Hematopoietic multipotent progenitor cell treated with erythropoietin and hydrocortisone succinate and interleukin-3 and kit ligand, for 17 days (in vitro differentiated cells): Measurements from ENCODE around the gene TEX11.

Experiments
- DNase-seq: peaks from one replicate; pipeline ENCODE4 v3.0.0-alpha.2; 2015; ENCODE audit warnings: low spot score

The TEX11 gene

GRCh38 chrX:70496491-70496890 is 412.0 kb downstream of the TEX11 start:
- DNase-seq = no peak

- DNase-seq = no peak
Observed at GRCh38 chrX:70494441-70494840, 414.1 kb downstream of the TEX11 start.

GRCh38 chrX:70488856-70489255 is 419.7 kb downstream of the TEX11 start:
- DNase-seq = no peak

- no peak for DNase-seq
Observed at GRCh38 chrX:70485466-70485865, 423.0 kb downstream of the TEX11 start.

- no peak for DNase-seq
Observed at GRCh38 chrX:70482300-70482699, 426.2 kb downstream of the TEX11 start.

- DNase-seq = no peak
Observed at GRCh38 chrX:70481471-70482270, 426.8 kb downstream of the TEX11 start.

- DNase-seq = no peak
Observed at GRCh38 chrX:70480660-70481018, 427.9 kb downstream of the TEX11 start.

- DNase-seq = no peak
Observed at GRCh38 chrX:70479922-70480659, 428.4 kb downstream of the TEX11 start.

GRCh38 chrX:70479247-70479921 is 429.1 kb downstream of the TEX11 start:
- no peak for DNase-seq
